Measurements from ENCODE around the gene CCRL2.

Gene CCRL2

DNA sequence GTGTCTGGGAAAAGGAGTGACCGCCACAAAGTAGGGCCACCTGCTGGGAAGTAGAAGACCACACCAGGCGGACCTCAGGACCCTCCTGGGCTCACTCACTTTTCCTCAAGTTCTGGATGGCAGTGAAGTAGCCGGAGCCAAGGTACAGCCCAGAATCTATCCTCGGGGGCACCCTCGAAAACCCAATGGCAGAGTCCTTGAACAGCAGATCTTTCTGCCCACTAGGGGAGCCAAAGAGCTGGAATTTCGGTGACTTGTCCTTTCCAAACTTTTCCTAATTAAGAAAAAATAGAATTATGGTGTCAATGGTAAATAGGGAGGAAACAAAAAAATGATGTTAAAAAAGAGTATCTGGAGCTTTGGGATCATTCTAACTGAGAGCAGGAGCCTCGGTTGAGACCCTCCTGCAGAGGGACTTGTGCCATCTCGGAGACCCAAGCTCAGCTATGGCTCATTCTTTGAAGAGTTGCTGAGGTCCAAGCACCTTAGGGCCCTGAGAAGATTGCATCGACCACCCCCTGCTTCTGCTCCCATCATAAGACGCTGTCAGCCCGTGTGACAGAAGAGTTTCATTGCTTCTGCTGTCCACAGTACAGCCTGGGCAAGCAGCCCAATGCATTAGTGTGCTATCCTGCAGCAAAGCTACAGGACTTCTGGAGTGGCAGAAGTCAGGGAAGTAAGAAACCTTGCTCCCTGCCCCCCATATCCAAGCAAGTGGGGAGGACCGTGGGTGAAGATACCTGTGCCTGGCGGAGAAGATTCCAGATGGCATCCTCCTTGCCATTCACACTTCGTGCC lies 42.9 kb downstream of the CCRL2 start:
- ATAC-seq (replicated peaks; ENCODE audit: extremely low read depth, poor library complexity, severe bottlenecking) (no peak), DNase-seq (ENCODE audit: low spot score in 2 of 2) (no peak)
- no peak overlapping the region for H3K4me3 Mint-ChIP-seq
- no peaks in the 10 kb centered on the region for H3K9me3 Mint-ChIP-seq
- H3K27ac Mint-ChIP-seq (ENCODE audit: low read depth) = no peak overlapping the region
- no peaks in the 10 kb centered on the region for H3K36me3 Mint-ChIP-seq (ENCODE audit: insufficient read depth)
- H3K4me1 Mint-ChIP-seq = no peaks in the 10 kb centered on the region
- H3K27me3 Mint-ChIP-seq = peaks cover 25% of the 10 kb centered on the region

DNA sequence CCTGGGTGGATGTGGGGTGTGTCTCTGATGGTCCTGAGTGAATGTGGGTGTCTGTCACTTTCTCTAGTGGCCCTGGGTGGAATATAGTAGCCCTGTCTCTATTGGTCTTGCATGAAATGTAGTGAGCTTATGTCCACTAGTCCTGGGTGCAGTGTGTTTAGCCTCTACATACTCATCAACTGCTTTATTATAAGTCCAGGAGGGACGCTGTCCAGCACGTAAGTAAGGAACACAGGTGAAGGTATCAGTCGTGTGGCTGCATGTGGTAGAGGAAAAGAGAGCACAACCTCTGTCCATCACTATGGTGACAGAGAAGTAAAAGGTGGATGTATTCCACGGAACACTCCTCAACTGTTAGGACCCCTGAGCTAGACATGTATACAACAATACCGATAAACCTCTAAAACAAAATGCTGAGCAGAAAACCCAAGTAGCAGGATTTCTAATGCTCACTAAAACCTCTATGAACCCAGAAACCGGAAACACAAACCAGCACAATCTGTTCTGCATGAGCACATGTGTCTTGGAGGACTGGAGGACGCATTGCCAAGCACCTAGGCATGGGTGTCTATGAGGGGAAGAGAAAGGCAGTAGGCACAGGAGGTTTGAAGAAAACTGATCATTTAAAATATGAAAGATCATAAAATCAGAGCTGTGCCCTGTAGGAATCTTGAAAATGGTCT lies 46.6 kb downstream of the CCRL2 start:
- H3K4me1 Mint-ChIP-seq = no peaks in the 10 kb centered on the region
- DNase-seq (ENCODE audit: low spot score in 2 of 2) (no peak), ATAC-seq (replicated peaks; ENCODE audit: extremely low read depth, poor library complexity, severe bottlenecking) (no peak)
- H3K9me3 Mint-ChIP-seq = no peaks in the 10 kb centered on the region
- H3K36me3 Mint-ChIP-seq (ENCODE audit: insufficient read depth) = no peaks in the 10 kb centered on the region
- H3K4me3 Mint-ChIP-seq = no peak overlapping the region
- no peak overlapping the region for H3K27ac Mint-ChIP-seq (ENCODE audit: low read depth)
- peaks cover 36% of the 10 kb centered on the region for H3K27me3 Mint-ChIP-seq

DNA sequence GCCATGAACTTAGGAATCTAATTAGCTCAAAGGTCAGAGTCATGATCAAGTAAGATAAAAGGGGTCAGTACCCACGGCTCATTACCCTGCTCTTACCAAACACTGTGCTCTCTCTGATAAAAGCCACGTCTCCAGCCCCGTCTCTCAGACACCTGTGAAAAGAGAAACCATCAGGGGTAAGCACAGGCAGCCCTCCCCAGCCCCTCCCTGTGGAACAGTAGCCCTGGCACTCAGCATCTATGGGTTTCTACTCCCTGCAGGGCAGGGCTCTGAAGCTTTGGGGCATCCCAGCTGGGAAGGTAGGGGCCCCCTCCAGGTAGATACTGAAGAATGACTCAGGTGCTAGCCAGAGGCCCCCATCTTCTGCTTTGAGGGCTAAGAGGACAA lies 47.1 kb downstream of the CCRL2 start:
- H3K27me3 Mint-ChIP-seq = peaks cover 38% of the 10 kb centered on the region
- H3K4me1 Mint-ChIP-seq = no peaks in the 10 kb centered on the region
- no peaks in the 10 kb centered on the region for H3K9me3 Mint-ChIP-seq
- ATAC-seq (replicated peaks; ENCODE audit: extremely low read depth, poor library complexity, severe bottlenecking) (no peak), DNase-seq (ENCODE audit: low spot score in 2 of 2) (no peak)
- no peak overlapping the region for H3K27ac Mint-ChIP-seq (ENCODE audit: low read depth)
- no peaks in the 10 kb centered on the region for H3K36me3 Mint-ChIP-seq (ENCODE audit: insufficient read depth)
- no peak overlapping the region for H3K4me3 Mint-ChIP-seq

DNA sequence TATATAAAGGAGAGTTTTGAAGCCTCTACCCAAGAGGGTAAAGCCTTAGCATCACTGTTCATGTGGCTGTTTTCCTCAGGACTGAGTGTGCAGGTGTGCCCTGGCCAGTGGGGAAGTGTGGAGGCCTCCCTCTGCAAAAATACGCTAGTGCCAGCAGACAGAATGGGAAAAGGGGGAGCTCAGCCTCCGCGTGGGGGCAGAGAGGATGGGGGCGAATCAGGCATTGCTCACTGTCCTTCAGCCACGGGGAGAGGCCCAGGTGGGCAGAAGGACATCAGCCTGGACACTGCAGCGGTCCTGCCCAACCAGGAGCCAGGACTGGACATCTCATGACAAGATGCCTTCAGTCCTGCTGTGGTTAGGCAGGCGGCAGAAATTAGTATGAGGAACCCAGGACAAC lies 47.5 kb downstream of the CCRL2 start:
- Mint-ChIP-seq H3K27me3 (peaks cover 42% of the 10 kb centered on the region), H3K4me3 (no peak overlapping the region), H3K36me3 (ENCODE audit: insufficient read depth) (no peaks in the 10 kb centered on the region), H3K4me1 (no peaks in the 10 kb centered on the region), H3K9me3 (no peaks in the 10 kb centered on the region), H3K27ac (ENCODE audit: low read depth) (no peak overlapping the region)
- ATAC-seq (replicated peaks; ENCODE audit: extremely low read depth, poor library complexity, severe bottlenecking) (no peak), DNase-seq (ENCODE audit: low spot score in 2 of 2) (no peak)

DNA sequence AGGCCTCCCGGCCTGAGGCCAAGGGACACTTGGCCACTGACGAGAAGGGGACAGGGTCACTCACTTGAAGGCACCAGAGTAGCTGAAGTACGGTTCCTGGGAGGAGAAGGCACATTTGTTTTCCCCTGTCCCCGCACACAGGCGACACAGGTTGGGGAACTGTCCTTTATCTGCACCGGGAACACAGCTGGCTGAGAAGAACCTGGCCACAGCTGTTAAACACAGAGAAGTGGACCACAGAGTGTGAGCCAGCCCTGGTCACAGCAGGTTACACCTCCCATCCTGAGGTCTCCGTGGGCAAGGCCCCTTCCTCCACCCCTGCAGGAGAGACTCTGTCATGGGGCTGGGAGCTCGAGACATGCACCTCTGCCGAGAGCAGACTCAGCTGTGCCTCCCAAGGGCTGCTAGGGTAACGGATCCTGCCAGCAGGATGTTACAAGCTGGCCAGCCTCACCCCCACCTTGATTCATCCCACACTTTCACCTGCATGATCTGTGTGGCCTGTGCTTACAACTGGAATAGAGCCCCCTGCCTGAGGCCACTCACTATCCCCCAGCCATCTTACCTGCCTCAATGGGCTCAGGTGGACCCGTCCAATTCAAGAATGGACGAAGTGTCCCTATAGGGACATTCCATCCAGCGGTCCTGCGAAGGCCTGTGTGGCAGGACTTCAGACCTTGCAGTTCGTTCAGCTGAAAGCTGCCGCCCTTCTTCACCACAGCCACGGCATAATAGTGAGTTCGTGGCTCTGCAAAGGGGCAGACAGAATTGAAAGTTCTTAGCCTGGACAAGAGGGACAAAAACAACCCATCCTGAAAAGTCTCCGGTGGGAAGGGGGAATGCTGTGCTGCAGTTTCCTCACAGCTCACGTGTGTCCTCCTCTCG lies 48.4 kb downstream of the CCRL2 start:
- Mint-ChIP-seq H3K27ac (ENCODE audit: low read depth) (no peak overlapping the region), H3K4me1 (no peaks in the 10 kb centered on the region), H3K27me3 (peaks cover 51% of the 10 kb centered on the region), H3K4me3 (no peak overlapping the region), H3K36me3 (ENCODE audit: insufficient read depth) (no peaks in the 10 kb centered on the region), H3K9me3 (no peaks in the 10 kb centered on the region)
- DNase-seq (ENCODE audit: low spot score in 2 of 2) (no peak), ATAC-seq (replicated peaks; ENCODE audit: extremely low read depth, poor library complexity, severe bottlenecking) (no peak)

DNA sequence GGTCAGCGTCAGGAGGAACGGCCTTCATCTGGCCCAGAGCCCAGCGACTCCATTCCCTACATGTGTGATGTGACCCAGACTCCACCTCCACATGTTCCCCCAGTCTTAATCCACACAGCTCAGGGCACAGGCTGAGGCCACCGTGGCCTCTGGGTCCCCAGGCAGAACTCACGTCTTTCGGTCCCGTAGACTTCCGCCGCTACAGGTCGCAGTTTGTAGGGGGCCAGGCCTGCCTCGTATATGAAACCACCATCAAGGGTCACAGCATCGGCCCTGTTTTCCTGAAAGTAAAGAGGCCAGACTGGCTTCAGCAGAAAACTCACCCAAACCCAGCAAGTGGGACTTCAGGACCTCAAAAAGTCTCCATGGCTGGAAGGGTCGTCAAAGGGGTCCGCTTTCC lies 49.1 kb downstream of the CCRL2 start:
- H3K4me3 Mint-ChIP-seq = no peak overlapping the region
- H3K27ac Mint-ChIP-seq (ENCODE audit: low read depth) = no peak overlapping the region
- ATAC-seq (replicated peaks; ENCODE audit: extremely low read depth, poor library complexity, severe bottlenecking) = no peak
- H3K9me3 Mint-ChIP-seq = no peaks in the 10 kb centered on the region
- H3K36me3 Mint-ChIP-seq (ENCODE audit: insufficient read depth) = no peaks in the 10 kb centered on the region
- DNase-seq (ENCODE audit: low spot score in 2 of 2) = no peak
- H3K4me1 Mint-ChIP-seq = no peaks in the 10 kb centered on the region
- H3K27me3 Mint-ChIP-seq = peaks cover 57% of the 10 kb centered on the region
